Subcutaneous adipose tissue (tissue), 4 donors: Measurements from ENCODE around the gene LRRC47. TPM values are rescaled to one million over a fixed set of nuclear protein-coding genes. Genes with fewer than 3 reads are reported as not detected.

ENCODE experiments used
- CTCF ChIP-seq: fragments of 450-650 bp; IDR thresholded peaks from one replicate; pipeline ENCODE4 v1.5.1; 2016; ENCODE audit warnings: low read depth, mild to moderate bottlenecking, control low read depth, antibody characterized with exemption, moderate library complexity
- total RNA-seq, 4 donors: library from RNA; depleted of rRNA; stranded (reverse); fragments of >200 nt; gene quantifications; one replicate each; pipeline ENCODE4 v1.1.0, GENCODE V29; 2016

Gene LRRC47
- total RNA-seq, 4 donors from 2014 or later = 17.7 to 42.0 (median 22.3) TPM

GRCh38 chr1:3772027-3772714 lies 24.1 kb downstream of the LRRC47 start:
- no peak for TF ChIP-seq CTCF

- TF ChIP-seq CTCF = no peak
These were observed 24.9 kb downstream of the LRRC47 start for GRCh38 chr1:3771108-3772026.

GRCh38 chr1:3770047-3770765 lies 26.1 kb downstream of the LRRC47 start:
- TF ChIP-seq CTCF = no peak

GRCh38 chr1:3768811-3769390 lies 27.4 kb downstream of the LRRC47 start:
- no peak for TF ChIP-seq CTCF

GRCh38 chr1:3767328-3767925 lies 28.9 kb downstream of the LRRC47 start:
- TF ChIP-seq CTCF = no peak

GRCh38 chr1:3763351-3764125 lies 32.8 kb downstream of the LRRC47 start:
- TF ChIP-seq CTCF = no peak
